NCI-H2081 treated with DMSO at 0.1 percent for 48 hours (cell line): ENCODE data around the gene FGF19.
"Not testable (repeated sequence)": the region's sequence is repeated elsewhere in the genome, so short reads cannot be mapped to it uniquely, and the experiment has no call there.

Experiments
- DNase-seq: peaks from one replicate; lab custom pipeline; 2025; lab: John Stamatoyannopoulos, UW

The FGF19 gene

GRCh38 chr11:69695995-69696394 lies 7.8 kb downstream of the FGF19 start:
- not testable (repeated sequence) for DNase-seq

DNA sequence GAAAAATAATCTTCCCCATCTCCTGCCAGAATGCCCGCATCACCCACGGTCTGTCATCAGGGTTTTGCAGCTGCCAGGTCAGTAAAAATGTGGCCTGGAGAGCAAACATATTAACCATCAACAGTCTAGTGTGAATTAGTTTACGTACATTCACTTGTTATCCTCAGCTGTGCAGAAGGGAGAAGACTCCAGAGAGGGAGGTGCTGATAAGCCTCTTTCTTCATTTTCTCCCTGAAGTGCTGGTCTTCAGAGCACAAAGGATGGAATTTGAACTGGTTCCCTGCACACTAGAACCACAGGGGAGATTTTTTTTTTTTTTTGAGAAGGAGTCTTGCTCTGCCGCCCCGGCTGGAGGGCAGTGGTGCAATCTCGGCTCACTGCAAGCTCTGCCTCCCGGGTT lies 8.2 kb downstream of the FGF19 start:
- DNase-seq = no peak

DNA sequence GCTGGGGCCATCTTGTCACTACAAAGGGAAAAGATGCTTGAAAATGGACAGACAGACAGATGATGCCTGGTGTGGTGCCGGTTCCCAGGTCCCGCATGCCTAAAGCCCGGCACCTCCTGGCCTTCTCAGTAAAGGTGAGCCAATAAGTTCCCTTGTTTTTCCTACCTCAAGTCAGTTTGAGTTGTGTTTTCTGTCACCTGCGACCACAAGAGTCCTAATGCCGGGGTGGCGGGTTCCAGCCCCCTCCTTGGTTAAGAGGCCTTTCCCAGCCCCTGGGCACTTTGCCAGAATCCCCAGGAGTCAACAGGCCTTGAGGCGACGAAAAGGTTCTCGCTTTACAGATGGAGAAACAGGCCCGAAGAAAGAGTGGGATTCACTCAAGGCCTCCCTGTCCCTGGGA lies 9.0 kb downstream of the FGF19 start:
- DNase-seq = no peak

- no peak for DNase-seq
Measured at GRCh38 chr11:69692422-69692821, 11.4 kb downstream of the FGF19 start.

GRCh38 chr11:69691463-69691862 lies 12.4 kb downstream of the FGF19 start:
- no peak for DNase-seq

DNA sequence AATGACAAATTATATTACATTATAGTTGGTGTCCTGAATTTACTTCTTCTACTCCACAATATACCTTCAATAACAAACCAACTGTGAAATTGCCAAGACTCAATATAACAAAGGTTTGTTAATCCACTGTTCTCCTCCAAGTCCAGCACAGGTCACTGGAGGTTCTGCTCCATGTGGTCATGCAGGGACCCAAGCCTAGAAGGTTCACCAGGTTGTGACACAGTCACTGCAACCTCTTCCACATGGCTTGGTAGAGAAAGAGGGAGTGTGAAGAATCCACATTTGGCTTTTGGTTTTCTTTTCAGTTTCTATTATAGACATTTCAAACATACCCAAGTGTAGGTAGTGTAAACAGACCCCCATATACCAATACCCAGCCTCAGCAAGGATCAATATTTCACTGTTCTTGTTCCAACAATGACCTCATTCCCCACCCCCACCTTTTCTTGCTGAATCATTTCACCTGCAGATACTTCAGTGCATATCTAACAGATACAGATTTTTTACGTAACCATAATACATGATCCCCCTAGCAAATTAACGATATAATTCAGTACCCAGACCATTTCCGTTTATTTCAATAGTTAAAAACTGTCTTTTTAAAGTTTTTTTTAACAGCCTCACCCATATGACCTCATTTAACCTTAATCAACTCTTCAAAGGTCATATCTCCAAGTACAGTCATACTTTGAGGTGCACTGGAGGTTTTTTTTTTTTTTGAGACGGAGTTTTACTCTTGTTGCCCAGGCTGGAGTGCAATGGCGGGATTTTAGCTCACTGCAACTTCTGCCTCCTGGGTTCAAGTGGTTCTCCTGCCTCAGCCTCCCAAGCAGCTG lies 14.1 kb downstream of the FGF19 start:
- no peak for DNase-seq

- not testable (repeated sequence) for DNase-seq
Measured at GRCh38 chr11:69687969-69688771, 15.7 kb downstream of the FGF19 start.

GRCh38 chr11:69686856-69687255 lies 17.0 kb downstream of the FGF19 start:
- DNase-seq = no peak

GRCh38 chr11:69686452-69686851 lies 17.4 kb downstream of the FGF19 start:
- DNase-seq = no peak

DNA sequence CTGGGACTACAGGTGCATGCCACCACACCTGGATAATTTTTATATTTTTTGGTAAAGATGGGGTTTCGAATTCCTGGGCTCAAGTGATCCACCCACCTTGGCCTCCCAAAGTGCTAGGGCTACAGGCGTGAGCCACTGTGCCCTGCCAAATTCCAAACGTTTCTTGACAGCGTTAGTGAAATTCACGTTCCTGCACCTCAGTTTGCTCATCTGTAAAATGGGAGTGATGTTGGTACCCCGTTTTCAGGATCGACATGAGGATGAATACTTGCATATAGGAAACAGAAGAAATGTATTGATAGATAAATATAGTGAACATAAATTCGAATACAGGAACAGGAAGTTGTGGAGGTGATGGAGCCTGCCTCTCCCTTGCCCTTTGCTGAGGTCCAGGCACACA lies 18.5 kb downstream of the FGF19 start:
- DNase-seq = no peak

GRCh38 chr11:69684651-69685050 lies 19.2 kb downstream of the FGF19 start:
- no peak for DNase-seq

DNA sequence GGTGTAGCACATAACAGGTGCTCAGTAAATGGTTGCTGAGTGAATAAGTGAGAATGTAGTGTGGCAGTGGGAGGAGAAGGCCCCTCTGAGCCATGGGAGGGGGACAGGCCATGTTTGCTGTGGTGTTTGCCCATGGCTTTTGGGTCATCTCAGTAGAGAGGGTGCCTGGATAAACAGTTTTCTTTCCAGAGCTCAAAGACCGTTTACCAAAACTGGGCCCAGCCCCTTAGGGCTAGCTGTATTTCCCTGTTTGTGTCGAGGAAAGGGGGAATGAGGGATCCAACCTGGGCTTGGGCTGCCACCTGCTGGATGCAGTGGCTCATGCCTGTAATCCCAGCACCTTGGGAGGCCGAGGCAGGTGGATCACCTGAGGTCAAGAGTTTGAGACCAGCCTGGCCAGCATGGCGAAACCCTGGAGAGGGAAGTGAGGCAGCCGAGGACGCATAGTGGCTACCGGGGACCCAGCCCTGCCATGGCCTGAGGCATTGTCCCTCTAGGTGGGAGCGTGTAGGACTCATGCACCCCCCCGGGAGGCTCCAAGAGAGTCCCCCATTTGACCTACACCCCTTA lies 20.0 kb downstream of the FGF19 start:
- DNase-seq = no peak

DNA sequence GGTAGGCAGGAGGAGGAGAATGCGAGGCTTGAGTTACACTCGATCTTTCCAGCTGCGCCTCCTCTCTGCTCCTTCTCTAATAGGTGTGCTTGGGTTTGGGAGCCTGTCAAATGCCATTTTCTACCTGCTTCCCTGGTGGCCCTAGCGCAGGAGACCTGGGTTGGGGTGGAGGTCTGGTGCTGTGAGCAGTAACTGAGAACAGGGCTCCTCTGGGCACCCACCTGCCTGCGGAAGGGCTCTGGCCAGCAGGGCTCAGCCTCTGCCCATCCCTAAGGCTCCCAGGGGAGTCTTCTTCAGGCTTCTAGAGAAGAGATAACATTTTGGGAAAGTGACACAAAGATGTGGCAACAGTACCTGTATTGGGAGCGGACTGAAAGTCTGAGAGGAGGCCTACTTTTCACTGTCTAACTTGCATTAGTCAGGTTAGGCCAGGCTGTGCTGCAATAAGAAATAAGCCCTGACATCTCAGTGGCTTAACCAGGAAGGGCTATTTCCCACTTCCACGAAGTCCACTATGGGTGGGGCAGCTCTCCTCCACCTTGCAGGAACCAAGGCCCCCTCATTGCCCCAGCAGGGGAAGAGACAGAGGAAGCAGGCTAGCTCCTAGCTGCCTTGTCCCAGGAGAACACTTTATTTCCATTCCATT lies 21.0 kb downstream of the FGF19 start:
- no peak for DNase-seq

- DNase-seq = no peak
Measured at GRCh38 chr11:69682221-69682620, 21.6 kb downstream of the FGF19 start.

DNA sequence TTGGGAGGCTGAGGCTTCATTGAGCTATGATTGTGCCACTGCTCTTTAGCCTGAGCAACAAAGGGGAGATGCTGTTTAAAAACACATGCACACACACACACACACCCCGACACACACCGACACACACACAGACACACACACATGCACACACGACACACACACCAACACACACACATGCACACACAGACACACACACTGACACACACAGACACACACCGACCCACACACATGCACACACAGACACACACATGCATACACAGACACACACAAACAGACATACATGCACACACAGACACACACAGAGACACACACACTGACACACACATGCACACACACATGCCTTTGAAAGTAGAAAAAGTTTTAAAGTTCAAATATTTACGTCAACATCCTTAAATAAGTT lies 23.1 kb downstream of the FGF19 start:
- DNase-seq = no peak

GRCh38 chr11:69677749-69678148 lies 26.1 kb downstream of the FGF19 start:
- no peak for DNase-seq

DNA sequence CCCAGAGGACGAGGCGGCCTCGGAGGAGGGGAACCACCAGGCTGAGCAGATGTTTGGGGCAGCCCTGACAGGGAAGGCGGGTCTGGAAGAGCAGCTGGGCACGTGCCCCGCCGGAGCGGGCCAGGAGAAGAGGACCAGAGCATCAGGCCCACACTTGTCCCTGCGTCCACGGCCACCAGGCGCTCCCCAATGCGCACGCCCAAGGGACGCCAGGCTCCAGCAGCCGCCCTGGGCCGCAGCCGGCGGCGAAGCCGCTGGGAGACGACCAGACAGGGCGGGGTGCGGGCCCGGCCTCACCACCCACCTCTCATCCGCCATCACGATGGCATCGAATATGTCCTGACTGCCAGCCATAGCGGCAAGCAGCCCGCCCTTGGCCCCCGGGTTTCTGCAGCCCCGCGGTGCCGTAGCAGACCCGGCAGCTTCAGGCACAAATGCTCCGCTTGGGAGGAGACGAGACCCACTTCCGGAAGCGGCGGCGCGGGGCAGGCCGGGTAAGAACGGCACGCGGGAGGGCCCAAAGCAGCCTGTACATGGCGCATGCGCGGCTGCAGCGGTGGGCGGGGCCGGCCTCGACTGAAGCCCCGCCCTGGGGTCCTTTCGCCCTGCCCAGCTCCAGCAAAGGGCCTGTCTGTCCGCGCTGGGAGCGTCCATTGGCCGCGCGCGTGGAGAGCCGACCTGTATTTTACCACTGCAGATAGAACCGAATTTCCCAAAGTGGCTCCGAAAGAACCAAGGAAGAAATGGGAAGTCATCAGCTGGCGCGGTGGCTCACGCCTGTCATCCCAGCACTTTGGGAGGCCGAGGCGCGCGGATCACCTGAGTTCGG lies 28.7 kb downstream of the FGF19 start, which contains the start of gene LTO1:
Gene LTO1 (minus strand): TSS at position 468 of the 829 bp plus-strand sequence. CDS start 114 bp downstream, at position 354.
- peak; percentile 55 for DNase-seq

DNA sequence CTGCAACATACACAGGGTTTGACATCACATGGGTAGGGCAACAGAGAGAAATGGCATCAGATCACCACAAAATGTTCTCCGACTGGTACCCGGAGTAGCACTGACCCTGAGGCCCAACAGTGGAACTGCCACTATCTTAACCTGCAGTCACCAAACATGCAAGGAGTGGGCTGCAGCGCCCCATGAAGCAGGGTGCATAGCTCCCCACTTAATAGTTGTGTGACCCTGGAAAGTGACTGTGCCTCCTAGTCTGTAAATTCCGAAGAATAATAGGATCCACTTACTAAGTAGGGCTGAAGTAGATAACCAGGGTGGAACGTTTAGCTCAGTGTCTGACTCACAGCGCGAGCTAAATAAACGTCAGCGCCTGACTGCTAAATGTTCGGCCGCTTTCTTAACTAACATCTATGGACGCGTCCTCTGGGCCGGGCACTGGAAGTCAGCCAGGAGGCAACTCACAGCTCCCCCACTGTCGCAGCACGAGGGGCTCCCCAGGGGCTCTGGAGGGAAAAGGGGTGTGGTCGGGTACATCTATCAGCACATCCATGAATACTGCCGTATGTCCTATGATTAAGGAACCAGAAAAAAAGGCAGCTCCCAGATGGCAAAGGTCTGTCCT lies 29.4 kb downstream of the FGF19 start:
- DNase-seq = no peak

DNA sequence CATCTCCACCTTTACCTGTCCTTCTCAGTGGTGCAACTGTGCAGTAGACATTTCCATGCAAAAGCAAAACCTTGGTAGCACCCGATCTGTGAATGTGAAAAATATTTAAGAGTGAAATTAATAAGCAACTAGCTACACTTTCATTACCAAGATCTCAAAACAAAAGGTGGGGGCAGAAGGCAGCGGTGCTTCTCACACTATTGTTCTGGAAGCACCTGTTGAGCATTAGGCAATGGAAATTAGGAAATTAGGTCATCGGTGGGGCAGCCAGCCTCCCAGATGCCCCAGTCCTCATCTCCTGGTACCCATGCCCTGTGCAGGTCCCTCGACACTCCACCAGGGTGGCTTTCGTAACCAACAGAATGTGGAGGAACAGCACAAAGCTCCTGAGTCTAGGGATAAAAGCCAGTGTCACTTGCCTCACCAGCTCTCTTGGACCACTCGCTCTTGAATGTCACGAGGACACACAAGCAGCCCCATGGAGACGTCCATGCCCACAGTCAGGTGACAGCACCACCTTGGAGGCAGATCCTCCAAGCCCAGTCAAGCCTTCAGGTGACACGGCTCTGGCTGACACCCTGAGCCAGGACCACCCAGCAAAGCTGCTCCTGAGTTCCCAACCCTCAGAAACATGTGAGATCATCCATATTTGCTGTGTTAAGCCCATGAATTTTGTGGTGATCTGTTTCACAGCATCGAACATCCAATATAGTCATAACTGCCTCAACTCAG lies 31.9 kb downstream of the FGF19 start:
- no peak for DNase-seq

GRCh38 chr11:69670158-69670845 lies 33.5 kb downstream of the FGF19 start:
- peak; percentile 13 for DNase-seq
